Measurements from ENCODE around the gene MPP4. TPM values are rescaled to one million over a fixed set of nuclear protein-coding genes. Genes with fewer than 3 reads are reported as not detected.

MPP4 gene
- total RNA-seq, 1 experiment from 2014 or later, result not detected

DNA sequence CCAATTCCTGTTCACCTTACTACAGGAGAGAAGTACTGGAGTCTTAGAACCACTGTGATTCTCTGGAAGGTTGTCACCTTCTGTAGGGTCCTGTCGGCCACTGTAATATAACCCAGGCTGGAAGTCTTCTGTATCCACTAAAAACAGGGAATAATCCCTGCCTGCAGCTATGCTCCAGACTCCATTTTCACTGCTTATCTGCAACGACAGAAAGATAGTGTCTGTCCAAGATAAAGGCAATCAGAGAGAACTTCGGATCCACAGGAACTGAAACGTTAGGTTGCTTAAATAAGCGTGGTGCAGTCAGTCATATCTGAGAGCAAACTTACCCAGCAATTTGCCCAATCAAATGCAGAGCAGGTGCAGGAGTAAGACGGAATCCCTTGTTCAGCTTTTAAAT, 48.1 kb upstream of the MPP4 start:
- no peak overlapping the region for H3K23ac ChIP-seq (ENCODE audit: insufficient read length, low read depth, low read length)
- H3K36me3 Mint-ChIP-seq (ENCODE audit: insufficient read depth in 1 of 3, low read depth in 3 of 3), result peaks cover under 1 to 54% (median 53%) of the 10 kb centered on the region in 3 experiments; a peak in 6 of 7 replicates

More for the DNA sequence above, 48.1 kb upstream of the MPP4 start:
- Histone ChIP-seq H3K4ac (ENCODE audit: low read depth, low read length) (no peak overlapping the region), H4K8ac (replicated peaks; ENCODE audit: insufficient read length, low read depth, low read length) (no peak overlapping the region), H4K91ac (ENCODE audit: insufficient read length, low read depth, low read length) (no peak overlapping the region), H2AFZ (ENCODE audit: low read length) (no peak overlapping the region), H2BK5ac (ENCODE audit: insufficient read length, low read length) (no peak overlapping the region), H3T11ph (ENCODE audit: low read length) (no peak overlapping the region), H4K20me1 (ENCODE audit: control insufficient read depth, insufficient read depth, insufficient read length) (no peaks in the 10 kb centered on the region), H3K23me2 (ENCODE audit: insufficient read length, low read depth, low read length, poor library complexity, severe bottlenecking) (no peaks in the 10 kb centered on the region), H3K79me2 (ENCODE audit: insufficient read depth, low read length) (no peaks in the 10 kb centered on the region), H3K18ac (ENCODE audit: insufficient read length, low read depth, low read length) (no peak overlapping the region), H4K5ac (ENCODE audit: insufficient read length, low read depth, low read length) (no peak overlapping the region), H3K27ac (ENCODE audit: insufficient read length, low read depth, low read length) (no peak overlapping the region), H2BK12ac (ENCODE audit: insufficient read length, low read depth, low read length) (no peak overlapping the region), H2AK5ac (ENCODE audit: insufficient read length, low read length) (no peak overlapping the region), H2BK120ac (ENCODE audit: low read depth, low read length, poor library complexity, severe bottlenecking) (no peak overlapping the region), H3K27me3 (ENCODE audit: insufficient read depth, low read length) (no peaks in the 10 kb centered on the region), H3K79me1 (ENCODE audit: insufficient read depth, low read depth, low read length, poor library complexity, severe bottlenecking) (no peaks in the 10 kb centered on the region), H3K4me2 (ENCODE audit: insufficient read depth, insufficient read length, low read length) (no peak overlapping the region), H3K4me1 (ENCODE audit: insufficient read depth, low read length) (no peaks in the 10 kb centered on the region), H3K14ac (ENCODE audit: insufficient read depth, low read length) (no peak overlapping the region), H3K9me3 (ENCODE audit: control insufficient read depth, low read depth, low read length) (no peaks in the 10 kb centered on the region), H2BK15ac (ENCODE audit: low read depth, low read length) (no peak overlapping the region), H3K56ac (ENCODE audit: insufficient read length, low read depth, low read length) (no peak overlapping the region), H3K9ac (ENCODE audit: extremely low read depth, insufficient read length, low read length) (no peak overlapping the region), H2BK20ac (ENCODE audit: low read depth, low read length, poor library complexity, severe bottlenecking) (no peak overlapping the region)
- Mint-ChIP-seq H3K27me3 (ENCODE audit: low read depth) (no peaks in the 10 kb centered on the region), H3K4me3 (no peak overlapping the region), H3K9me3 (no peaks in the 10 kb centered on the region), H3K27ac (no peak overlapping the region), H3K4me1 (no peaks in the 10 kb centered on the region)
- no CpG with 5 or more reads among the region's 6 CpGs for WGBS (ENCODE audit: extremely low coverage, insufficient read length, low lambda C conversion rate)
- TF ChIP-seq, protein P1, sequence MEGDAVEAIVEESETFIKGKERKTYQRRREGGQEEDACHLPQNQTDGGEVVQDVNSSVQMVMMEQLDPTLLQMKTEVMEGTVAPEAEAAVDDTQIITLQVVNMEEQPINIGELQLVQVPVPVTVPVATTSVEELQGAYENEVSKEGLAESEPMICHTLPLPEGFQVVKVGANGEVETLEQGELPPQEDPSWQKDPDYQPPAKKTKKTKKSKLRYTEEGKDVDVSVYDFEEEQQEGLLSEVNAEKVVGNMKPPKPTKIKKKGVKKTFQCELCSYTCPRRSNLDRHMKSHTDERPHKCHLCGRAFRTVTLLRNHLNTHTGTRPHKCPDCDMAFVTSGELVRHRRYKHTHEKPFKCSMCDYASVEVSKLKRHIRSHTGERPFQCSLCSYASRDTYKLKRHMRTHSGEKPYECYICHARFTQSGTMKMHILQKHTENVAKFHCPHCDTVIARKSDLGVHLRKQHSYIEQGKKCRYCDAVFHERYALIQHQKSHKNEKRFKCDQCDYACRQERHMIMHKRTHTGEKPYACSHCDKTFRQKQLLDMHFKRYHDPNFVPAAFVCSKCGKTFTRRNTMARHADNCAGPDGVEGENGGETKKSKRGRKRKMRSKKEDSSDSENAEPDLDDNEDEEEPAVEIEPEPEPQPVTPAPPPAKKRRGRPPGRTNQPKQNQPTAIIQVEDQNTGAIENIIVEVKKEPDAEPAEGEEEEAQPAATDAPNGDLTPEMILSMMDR (conservative IDR thresholded peaks at IDR 0.05), result no peak
- no peak for DNase-seq
